Left renal cortex interstitium (tissue), 4 donors: ENCODE data around the gene PFDN5. TPM values are rescaled to one million over a fixed set of nuclear protein-coding genes. Genes with fewer than 3 reads are reported as not detected.
"Not testable (repeated sequence)": the region's sequence is repeated elsewhere in the genome, so short reads cannot be mapped to it uniquely, and the experiment has no call there.

ENCODE experiments used
- DNase-seq, 4 donors: peaks; one replicate each; pipeline ENCODE4 v3.0.0-alpha.2; 2013; ENCODE audit warnings: low read depth in 4 of 4, low spot score in 2 of 4, missing footprints in 1 of 4
- polyA plus RNA-seq, 4 donors: library from polyadenylated mRNA; unstranded; fragments of 120-200 nt; gene quantifications; one replicate each; pipeline ENCODE4 v1.2.1, GENCODE V29; 2013; ENCODE audit not compliant: insufficient read length in 4 of 4

The PFDN5 gene
- polyA plus RNA-seq, 4 donors = 589 to 875 (median 641) TPM

DNA sequence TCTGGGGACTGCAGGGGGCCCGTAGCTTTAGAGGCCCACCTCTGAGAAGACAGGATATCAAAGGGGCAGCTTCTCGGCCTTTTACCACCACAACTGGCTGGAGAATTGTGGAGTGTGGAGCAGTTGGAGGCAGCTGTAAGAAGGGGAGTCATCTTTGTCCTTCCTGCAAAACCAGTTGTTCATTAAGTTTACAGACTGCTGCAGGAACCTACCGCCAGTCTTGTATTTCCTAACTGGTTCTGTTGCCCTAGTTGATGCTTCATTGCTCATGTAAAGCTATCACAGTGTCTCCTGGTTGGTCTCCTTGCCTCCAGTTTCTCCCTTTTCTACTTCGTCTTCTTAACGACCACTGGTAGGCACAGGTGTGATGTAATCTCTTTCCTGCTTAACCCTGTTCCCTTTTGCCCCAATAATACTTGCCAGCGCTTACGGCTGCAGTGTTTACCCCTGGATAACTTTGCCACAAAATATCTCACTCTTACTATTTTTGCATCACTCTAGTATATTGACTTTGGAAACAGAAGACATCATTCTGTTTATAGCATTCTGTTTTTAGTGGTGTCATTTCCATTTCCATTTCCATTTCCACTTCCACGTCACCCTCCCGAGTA is 15.3 kb upstream of the PFDN5 start:
- no peak for DNase-seq

DNA sequence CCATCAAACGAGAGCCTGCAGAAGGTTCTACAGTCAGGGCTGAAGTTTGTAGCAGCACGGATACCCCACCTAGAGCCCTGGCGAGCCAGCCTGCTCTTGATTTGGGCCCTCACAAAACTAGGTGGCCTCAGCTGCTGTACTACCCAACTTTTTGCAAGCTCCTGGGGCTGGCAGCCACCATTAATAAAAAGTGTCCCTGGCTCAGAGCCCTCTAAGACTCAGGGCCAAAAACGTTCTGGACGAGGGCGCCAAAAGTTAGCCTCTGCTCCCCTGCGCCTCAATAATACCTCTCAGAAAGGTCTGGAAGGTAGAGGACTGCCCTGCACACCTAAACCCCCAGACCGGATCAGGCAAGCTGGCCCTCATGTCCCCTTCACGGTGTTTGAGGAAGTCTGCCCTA is 8.9 kb upstream of the PFDN5 start:
- no peak for DNase-seq

DNA sequence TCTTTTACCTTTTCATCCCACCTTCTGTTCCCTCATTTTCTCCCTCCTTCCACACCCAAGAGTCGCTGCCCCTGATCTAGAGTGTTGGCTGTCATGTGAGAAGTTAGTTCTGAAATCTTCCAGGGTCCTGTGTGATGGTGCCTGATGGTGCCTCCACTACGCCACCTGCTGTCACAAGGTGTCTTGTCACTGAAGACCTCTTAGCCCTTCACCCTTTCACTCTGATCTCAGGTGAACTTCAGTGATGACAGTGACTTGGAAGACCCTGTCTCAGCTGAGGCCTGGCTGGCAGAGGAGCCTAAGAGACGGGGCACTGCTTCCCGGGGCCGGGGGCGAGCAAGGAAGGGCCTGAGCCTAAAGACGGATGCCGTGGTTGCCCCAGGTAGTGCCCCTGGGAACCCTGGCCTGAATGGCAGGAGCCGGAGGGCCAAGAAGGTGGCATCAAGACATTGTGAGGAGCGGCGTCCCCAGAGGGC is 7.6 kb upstream of the PFDN5 start:
- no peak for DNase-seq

DNA sequence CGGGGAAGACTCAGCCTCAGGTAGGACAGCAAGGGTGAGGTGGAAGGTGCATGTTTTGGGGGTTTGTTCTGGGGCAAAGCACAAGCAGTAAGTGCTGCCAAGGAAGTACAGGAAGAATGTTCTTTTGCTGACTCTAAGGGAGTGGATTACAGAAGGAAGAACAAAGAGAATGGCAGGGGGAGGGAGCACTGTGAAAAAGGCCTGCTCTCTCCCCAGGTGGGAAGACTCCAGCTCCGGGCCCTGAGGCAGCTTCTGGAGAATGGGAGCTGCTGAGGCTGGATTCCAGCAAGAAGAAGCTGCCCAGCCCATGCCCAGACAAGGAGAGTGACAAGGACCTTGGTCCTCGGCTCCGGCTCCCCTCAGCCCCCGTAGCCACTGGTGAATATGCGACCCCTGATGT is 7.0 kb upstream of the PFDN5 start:
- DNase-seq = no peak

DNA sequence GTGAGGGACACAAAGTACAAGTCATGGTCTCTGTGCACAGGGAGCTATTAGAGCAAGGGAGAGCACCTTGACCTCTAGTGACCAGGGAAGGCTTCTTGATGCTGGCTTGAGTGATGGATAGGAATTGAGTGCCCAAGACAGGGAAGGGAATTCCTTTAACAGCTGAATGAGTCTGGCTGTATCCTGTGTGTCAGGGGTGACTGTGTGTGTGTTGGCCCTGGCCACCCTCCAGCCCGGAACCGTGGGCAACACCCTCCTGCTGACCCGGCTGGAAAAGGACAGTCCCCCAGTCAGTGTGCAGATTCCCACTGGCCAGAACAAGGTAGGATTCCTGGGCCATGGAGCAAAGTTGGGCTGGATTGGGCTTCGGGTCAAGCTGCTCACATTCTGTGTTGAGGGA is 5.5 kb upstream of the PFDN5 start:
- DNase-seq = no peak

DNA sequence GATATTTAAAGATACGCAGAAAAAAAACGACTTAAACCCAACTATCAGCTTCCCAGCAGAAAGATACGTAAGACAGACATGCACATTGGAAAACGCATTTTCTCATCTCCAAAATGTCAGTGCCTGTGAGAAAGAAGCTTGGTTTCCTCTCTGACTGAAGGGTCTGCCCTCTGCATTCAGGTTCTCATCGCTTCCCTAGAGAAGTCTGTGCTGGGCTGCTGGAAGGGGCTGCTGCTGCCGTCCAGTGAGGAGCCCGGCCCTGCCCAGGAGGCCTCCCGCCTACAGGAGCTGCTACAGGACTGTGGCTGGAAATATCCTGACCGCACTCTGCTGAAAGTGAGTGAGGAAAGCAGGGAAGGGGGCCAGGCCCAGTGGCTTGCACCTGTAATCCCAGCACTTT is 4.7 kb upstream of the PFDN5 start:
- no peak for DNase-seq

DNA sequence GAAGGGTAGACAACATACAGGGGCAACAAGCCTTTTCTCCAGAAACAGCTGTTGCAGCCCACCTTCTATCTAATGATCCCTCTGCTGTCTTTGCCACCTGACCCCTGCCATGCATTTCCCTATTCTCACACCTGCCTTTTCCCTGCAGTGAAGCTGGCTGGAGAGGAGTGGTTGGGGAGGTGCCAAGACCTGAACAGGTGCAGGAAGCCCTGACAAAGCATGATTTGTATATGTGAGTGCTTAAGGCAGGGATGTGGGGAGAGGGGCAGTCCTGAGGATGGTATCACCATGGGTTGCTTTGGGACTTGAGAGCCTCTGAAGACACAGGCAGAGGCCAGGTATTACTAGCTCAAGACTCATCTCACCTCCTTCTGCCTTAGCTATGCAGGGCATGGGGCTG is 2.9 kb upstream of the PFDN5 start:
- no peak for DNase-seq

DNA sequence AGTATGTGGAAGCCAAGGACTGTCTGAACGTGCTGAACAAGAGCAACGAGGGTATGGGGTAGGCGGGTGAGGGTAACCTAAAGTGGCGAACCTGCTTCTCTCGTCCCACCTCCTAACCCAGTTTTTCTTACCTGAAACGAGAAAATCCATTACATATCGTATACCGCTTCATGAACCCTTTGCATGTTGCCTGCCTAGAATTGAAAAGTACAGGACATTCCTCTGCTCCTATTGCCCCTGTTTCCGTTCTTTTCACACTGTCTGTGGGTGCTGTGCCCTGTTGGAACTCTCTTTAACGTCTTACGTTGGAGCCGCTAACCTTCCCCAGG is 513 bp downstream of the PFDN5 start:
- no peak for DNase-seq

DNA sequence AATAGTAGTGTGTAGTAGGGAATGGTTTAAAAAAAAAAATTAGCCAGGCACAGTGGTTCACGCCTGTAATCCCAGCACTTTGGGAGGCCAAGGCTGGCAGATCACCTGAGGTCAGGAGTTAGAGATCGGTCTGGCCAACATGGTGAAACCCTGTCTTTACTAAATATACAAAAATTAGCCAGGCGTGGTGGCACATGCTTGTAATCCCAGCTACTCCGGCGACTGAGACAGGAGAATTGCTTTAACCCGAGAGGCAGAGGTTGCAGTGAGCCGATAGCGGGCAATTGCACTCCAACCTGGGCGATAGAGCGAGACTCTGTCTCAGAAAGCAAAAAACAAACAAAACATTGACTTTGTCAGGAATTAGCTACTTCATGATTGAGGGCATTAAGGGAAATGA is 1.8 kb downstream of the PFDN5 start:
- not testable (repeated sequence) for DNase-seq

DNA sequence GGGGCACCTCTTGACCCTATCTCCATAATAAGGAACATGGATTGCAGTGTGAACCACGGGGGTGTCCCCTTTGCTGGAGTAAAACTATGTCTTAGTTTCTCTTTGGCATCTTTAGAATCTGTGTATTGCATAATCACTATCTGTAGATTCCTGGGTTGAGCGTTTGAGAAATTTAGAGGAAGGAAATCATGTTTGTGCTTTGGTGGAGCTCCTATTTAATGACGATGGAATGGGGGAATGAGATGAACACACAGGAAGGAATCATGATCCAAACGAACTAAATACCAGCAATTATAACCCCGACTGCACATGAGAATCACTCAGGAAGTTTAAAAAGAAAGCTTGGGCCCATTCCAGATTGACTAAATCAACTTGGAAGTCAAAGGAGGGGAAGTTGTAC is 2.8 kb downstream of the PFDN5 start:
- no peak for DNase-seq

DNA sequence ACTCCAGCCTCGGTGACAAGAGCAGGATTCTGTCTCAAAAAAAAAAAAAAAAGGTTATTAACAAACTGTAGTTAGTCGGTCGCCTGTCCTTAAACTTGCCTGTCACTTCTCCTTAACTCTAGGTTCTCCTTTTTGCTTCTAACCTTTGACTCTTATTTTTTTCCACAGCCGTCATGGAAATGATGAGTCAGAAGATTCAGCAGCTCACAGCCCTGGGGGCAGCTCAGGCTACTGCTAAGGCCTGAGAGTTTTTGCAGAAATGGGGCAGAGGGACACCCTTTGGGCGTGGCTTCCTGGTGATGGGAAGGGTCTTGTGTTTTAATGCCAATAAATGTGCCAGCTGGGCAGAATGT is 3.7 kb downstream of the PFDN5 start:
- no peak for DNase-seq

DNA sequence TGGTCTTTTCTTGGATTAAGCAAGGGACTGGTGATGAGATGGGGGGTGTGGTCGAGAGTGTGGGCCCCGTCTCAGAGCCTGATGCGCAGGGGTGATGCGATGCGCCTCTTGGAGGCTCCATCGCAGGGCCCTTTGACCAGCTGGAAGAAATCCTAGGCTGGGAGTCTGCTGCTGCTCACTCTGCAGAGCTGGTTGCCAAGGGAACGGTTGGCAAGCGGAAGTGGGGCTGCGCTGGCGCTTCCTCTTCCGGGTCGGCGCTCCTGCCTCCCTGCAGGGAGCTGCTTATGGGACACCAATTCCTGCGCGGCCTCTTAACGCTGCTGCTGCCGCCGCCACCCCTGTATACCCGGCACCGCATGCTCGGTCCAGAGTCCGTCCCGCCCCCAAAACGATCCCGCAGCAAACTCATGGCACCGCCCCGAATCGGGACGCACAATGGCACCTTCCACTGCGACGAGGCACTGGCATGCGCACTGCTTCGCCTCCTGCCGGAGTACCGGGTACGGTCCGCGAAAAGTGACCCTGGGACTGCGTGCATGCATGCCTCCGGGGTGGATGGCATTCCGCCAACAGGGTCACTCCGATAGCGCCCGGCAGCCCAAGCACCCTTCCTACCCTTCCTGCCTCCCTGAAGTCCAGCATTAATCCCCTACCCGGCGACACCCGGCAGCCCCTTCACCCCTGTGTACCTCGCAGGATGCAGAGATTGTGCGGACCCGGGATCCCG is 4.3 kb downstream of the PFDN5 start, which contains the start of gene MYG1:
Gene MYG1, plus strand, starts transcription at position 242 of the 727 bp plus-strand sequence. Its CDS starts 43 bp downstream, at position 285.
- peak in 2 of 4 donors; percentile 85 to 88 for DNase-seq

DNA sequence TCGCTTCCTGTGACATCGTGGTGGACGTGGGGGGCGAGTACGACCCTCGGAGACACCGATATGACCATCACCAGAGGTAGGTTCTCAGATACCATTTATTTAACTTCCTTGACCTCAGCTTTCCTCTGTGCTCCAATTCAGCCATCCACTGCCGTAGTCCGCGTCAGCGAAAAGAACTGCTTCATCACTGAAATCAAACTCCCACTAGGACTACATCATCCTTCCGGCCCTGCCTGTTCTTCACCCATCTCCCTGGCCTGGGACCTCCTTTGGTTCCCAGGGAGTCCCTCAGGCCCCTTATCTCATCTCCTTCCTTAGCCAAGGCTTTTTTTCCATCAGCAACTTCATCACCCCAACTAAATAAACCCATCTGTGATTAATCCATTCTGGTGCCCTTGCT is 4.8 kb downstream of the PFDN5 start:
- no peak for DNase-seq

DNA sequence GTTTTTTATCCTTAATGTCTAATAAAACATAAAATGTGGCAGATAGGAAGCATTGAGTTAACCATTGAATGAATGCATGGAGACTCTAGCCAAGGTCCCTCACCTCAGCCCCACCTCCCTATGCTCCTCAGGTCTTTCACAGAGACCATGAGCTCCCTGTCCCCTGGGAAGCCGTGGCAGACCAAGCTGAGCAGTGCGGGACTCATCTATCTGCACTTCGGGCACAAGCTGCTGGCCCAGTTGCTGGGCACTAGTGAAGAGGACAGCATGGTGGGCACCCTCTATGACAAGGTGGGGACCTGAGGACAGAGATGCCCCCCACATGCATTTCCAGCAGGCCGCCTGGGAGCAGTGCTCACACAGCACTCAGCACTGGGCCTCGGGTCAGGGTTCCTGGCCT is 7.6 kb downstream of the PFDN5 start:
- no peak for DNase-seq

DNA sequence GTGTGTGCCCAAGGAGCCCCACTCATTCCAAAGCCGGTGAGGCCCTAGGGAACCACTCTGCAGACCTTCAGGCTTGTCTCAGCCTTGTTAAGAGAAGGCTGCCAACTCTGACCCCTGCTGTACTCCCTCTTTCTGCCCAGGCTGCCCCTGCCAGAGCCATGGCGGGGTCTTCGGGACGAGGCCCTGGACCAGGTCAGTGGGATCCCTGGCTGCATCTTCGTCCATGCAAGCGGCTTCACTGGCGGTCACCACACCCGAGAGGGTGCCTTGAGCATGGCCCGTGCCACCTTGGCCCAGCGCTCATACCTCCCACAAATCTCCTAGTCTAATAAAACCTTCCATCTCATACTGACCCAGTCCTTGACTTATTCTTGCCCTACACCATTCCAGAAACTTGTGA is 11.5 kb downstream of the PFDN5 start:
- no peak for DNase-seq

DNA sequence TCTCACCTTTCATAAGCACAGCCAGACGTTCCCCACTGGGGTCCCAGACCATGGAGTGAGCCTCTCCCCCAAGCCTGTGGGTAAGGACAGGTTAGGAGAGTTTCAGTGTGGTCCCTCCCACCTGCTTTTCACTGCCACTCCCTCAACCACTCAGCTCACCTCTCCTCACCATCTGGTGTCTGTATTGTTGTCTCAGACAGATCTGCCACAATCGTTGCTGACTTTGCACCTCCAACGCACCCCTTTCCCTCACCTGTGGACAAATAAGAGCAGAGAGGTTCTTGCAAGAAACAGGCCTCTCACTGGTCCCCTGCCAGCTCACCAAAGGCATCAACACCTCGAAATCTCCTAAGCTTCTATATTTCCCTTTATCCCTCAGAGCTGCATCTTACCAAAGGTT is 12.9 kb downstream of the PFDN5 start:
- DNase-seq = no peak

DNA sequence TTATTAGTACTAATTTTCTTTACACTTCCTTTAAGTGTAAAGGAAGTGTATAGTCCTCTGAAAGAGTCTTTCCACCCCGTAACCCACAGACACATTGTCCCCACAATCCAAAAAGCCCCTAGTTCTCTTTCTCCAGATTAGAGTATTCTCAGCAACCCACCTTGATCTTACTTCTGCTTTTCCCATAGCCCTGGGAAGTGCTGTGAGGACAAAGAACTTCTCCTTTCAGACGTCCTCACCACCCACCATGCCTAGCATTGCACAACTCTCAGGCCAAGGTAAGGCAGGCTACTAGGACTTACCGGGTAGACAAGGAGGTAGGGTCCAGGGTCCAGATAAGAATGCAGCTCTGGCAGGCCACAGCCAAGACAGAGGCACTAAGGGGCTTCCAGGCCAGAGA is 18.7 kb downstream of the PFDN5 start:
- DNase-seq = no peak

DNA sequence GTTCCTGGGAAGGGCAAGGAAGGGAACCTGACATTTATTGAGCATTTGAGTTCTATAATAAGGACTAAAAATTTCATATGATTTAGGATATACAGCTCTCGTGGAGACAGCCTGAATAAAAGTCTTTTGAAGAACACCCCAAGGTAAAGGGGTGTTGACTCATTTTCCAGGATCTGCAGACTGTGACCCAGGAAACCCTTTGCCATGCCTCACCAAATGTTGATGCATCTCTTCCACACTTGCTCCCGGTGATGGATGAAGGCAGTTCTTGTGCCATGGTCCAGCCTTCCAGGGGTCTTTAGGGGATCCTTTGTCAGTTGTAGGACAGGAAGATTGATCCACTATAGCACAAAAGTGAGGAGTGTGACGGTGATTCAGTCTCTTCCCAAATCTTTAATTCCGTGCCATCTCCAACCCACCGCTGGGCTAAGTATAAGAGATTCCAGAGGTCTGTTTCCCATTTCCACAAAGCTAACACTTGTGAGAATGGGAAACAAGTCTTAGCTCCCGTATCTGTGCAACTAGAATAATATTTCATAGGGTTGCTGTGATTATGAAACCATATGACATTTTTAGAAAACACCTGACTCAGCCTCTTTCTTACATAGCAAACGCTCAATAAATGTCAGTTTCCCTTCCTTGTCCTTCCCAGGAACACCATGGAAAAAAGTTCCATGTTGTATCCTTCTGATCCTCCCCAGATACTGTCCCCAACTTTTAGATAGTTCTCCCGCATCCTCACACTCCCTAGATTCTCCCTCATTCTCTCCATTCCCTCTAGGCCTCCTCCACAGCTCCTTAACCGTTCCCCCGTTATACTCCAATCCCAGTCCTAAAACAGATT is 25.2 kb downstream of the PFDN5 start:
- no peak for DNase-seq

DNA sequence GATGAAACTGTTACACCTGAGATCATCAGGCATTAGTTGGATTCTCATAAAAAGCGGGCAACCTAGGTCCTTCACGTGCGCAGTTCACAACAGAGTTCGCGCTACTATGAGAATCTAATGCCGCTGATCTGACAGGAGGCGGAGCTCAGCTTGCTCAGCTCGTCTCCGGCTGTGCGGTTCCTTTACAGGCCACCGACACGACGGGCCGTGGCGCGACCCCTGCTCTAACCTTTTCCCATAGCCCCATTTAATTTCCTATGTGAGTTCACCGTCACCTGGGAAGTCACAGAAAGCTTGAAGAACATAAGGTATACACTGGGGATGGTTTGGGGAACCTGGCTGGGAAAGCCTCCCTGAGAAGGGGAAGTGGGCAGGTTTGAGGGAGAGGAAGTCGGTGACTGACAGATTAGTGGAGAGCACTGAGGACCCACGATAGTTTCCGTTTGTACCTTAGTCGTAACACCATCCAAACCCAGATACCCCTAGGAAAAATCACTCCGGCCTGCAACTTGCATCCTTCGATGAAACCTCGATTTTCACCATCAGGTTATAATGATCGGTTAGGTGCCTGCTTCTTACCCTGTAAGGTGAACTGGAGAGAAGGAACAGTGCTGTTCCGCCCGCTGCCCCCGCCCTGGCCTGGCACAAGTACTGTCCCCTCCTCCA is 28.9 kb downstream of the PFDN5 start:
- DNase-seq = peak in 1 of 4 donors; percentile 27

DNA sequence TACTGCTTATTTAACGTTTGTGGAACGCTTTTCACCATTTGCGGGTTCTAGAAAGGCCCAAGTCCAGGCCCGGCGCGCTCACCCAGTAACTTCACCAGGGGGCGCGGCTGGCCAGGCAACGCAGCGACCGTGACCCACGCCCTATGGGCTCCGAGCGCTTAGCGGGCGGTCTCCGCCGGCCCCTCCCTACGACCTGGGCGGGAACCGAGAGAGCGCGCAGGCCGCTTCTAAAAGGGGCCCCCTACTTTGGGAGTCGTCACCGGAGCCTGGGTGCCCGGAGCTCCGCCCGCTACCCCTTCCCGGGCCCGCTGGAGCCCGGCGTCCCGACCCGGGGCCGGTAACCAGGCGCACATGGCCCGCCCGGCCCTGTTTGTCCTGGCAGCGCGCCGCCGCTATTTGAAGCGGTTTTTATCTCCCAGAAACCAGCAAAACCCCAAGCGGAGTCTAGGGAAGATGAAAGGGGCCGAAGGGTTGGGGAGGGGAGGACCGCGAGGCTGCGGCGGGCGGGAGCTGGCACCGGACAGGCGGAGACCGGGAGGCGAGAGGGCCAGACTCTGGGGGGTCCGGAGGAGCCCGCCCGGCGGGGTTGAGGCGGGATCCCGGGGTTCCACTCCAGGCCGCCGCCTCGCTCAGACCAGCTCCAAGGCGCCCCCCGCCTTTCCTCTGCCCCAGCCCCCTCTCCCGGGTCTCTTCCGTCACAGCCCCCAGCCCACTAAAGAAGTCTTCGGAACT is 29.6 kb downstream of the PFDN5 start:
- peak; percentile 58 to 85 (median 80) for DNase-seq
